Measurements from ENCODE around the gene GSS. TPM values are rescaled to one million over a fixed set of nuclear protein-coding genes. Genes with fewer than 3 reads are reported as not detected.

The GSS gene
- total RNA-seq = 26.1 and 27.5 TPM in 2 replicates

DNA sequence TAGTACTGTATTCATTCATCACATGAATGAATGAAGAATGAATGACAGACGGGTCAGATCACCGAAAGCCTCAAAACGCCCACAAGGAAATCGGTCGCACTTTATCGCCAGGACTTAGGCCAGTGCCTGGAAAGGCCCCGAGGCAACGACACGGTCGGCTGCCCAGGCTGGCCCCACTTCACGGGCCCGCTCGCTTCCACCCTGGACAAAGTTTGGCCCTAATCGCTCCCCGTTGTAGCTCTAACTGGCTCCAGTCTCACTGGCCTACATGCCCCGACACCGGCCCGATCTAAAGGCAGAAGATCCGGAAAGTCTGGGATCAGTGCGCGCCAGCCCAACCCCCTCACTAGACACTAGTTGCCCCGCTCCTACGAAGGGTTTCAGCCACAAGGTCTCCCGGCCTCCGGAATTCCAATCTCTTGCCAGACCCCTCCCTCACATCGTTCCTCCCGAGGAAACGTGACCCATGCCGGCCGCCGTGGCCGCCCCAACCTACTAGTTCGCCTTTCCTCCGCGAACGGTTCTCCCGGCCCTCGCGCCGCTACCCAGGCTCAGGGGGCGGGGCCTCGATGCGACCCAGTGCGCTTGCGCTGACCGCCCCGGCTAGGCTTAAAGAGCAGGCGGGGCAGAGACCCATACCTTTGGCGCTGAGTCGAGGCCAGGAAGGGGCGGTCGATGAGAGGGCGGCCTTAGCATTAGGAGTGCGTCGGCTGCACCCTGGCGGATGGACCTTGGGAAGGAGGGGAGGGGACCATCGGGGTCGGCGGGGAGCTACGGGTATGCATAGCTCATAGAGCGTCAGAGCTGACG lies at the start of gene GSS, which contains the start of gene MYH7B:
TSS of gene GSS (minus strand) at position 576 of the 810 bp plus-strand sequence. CDS start 3,954 bp downstream, outside the sequence.
TSS of gene MYH7B (plus strand) at position 638 of the 810 bp plus-strand sequence. CDS start 22,138 bp downstream, outside the sequence.
- H3K27ac Mint-ChIP-seq = peak within 1 kb of the TSS; percentile 83
- DNase-seq (peak; percentile 98), ATAC-seq (ENCODE audit: low read depth) (peak; percentile 95)
- intact Hi-C loops (cut with micrococcal nuclease) = loop anchor here (1.0 to 10.0 kb wide), 9 partner anchors 79 to 999 kb away; partner anchors contain the start of genes ACSS2, AHCY, EDEM2 and GGT7
- H3K27me3 Mint-ChIP-seq = no peaks in the 10 kb centered on the region
- TF ChIP-seq, protein P1, sequence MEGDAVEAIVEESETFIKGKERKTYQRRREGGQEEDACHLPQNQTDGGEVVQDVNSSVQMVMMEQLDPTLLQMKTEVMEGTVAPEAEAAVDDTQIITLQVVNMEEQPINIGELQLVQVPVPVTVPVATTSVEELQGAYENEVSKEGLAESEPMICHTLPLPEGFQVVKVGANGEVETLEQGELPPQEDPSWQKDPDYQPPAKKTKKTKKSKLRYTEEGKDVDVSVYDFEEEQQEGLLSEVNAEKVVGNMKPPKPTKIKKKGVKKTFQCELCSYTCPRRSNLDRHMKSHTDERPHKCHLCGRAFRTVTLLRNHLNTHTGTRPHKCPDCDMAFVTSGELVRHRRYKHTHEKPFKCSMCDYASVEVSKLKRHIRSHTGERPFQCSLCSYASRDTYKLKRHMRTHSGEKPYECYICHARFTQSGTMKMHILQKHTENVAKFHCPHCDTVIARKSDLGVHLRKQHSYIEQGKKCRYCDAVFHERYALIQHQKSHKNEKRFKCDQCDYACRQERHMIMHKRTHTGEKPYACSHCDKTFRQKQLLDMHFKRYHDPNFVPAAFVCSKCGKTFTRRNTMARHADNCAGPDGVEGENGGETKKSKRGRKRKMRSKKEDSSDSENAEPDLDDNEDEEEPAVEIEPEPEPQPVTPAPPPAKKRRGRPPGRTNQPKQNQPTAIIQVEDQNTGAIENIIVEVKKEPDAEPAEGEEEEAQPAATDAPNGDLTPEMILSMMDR (IDR thresholded peaks at IDR 0.05) = no peak
- no peaks in the 10 kb centered on the region for H3K9me3 Mint-ChIP-seq
- H3K4me3 Mint-ChIP-seq = peak within 1 kb of the TSS; percentile 97
- H3K4me1 Mint-ChIP-seq = peaks cover 26% of the 10 kb centered on the region
- H3K36me3 Mint-ChIP-seq (ENCODE audit: low read depth) = peaks cover 8% of the 10 kb centered on the region
- CTCF ChIA-PET = interaction anchor here (1.5 kb wide), 2 partner anchors 81 to 83 kb away, joined by 6 to 8 read pairs; partner anchors contain the start of gene GGT7
- POLR2A ChIA-PET = interaction anchor here (0.6 to 2.7 kb wide), 13 partner anchors 14 to 965 kb away, joined by 3 to 16 read pairs (median 3); partner anchors contain the start of genes ACSS2, EDEM2, GGT7 and MMP24OS

- ChIA-PET CTCF (interaction anchor here (1.1 kb wide), 1 partner anchor 48 kb away, joined by 3 read pairs; no protein-coding TSS in a partner anchor), POLR2A (no interaction called here)
Measured at GRCh38 chr20:35004749-35005462, 49.3 kb upstream of the GSS start.

DNA sequence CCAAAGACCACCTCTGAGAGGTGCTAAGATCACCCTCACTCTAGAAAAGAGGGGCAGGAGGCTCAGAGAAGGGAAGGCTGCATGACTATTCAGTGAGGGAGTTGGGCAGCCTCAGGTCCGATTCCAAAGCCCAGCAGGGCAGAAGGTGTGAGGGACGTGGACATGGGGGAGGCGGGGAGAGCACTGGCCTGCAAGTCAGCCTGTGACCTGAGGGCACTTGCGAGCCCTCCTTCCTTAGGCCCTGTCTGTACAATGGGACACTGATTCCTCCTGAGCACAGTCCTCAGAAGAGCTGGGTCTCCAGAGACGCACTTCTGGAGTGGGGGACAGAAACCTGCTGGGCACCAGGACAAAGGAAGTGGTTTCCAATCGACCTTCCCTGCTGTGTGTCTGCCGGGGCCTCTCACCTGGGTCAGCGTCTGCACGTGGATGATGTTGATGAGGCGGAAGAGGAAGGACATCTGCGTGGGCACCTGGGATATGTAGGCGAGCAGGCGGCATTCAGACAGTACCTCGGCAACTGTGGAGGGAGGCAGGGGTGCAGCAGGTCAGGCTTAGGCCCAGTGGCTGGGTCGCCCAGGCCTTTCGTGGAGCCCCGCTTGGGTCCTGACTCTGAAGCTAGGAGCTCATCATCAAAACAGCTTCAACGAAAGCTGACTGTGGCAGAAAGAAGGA lies 48.6 kb upstream of the GSS start:
- H3K4me1 Mint-ChIP-seq = peaks cover 3% of the 10 kb centered on the region

More at GRCh38 chr20:35004749-35005462, 49.3 kb upstream of the GSS start:
- DNase-seq (no peak), ATAC-seq (ENCODE audit: low read depth) (no peak)
- intact Hi-C loops (cut with micrococcal nuclease) = loop anchor here (5.0 kb wide), 1 partner anchor 128 kb away; the partner anchor contains the start of gene ACSS2
- Mint-ChIP-seq H3K4me1 (peaks cover 3% of the 10 kb centered on the region), H3K36me3 (ENCODE audit: low read depth) (peaks cover 93% of the 10 kb centered on the region), H3K9me3 (no peaks in the 10 kb centered on the region), H3K27ac (peak overlapping the region; percentile 6), H3K27me3 (no peaks in the 10 kb centered on the region), H3K4me3 (no peak overlapping the region)
- TF ChIP-seq, protein P1 (IDR thresholded peaks at IDR 0.05) = no peak

GRCh38 chr20:35003211-35004031 lies 47.8 kb upstream of the GSS start:
- H3K27me3 Mint-ChIP-seq = no peaks in the 10 kb centered on the region
- H3K27ac Mint-ChIP-seq = no peak overlapping the region
- ChIA-PET CTCF (interaction anchor here (1.1 kb wide), 1 partner anchor 47 kb away, joined by 3 read pairs; no protein-coding TSS in a partner anchor), POLR2A (no interaction called here)
- H3K9me3 Mint-ChIP-seq = no peaks in the 10 kb centered on the region
- ATAC-seq (ENCODE audit: low read depth) (no peak), DNase-seq (no peak)
- TF ChIP-seq, protein P1 (IDR thresholded peaks at IDR 0.05) = no peak
- H3K4me3 Mint-ChIP-seq = no peak overlapping the region
- peaks cover 3% of the 10 kb centered on the region for H3K4me1 Mint-ChIP-seq
- intact Hi-C loops (cut with micrococcal nuclease) = loop anchor here (5.0 kb wide), 1 partner anchor 126 kb away; the partner anchor contains the start of gene ACSS2
- H3K36me3 Mint-ChIP-seq (ENCODE audit: low read depth) = peaks cover 92% of the 10 kb centered on the region

More for the DNA sequence above, 48.6 kb upstream of the GSS start:
- H3K36me3 Mint-ChIP-seq (ENCODE audit: low read depth) = peaks cover 92% of the 10 kb centered on the region
- H3K4me3 Mint-ChIP-seq = no peak overlapping the region
- DNase-seq (no peak), ATAC-seq (ENCODE audit: low read depth) (no peak)
- no peaks in the 10 kb centered on the region for H3K27me3 Mint-ChIP-seq
- intact Hi-C loops (cut with micrococcal nuclease) = loop anchor here (5.0 kb wide), 1 partner anchor 127 kb away; the partner anchor contains the start of gene ACSS2
- CTCF ChIA-PET = interaction anchor here (1.1 kb wide), 1 partner anchor 48 kb away, joined by 3 read pairs; no protein-coding TSS in a partner anchor
- no peaks in the 10 kb centered on the region for H3K9me3 Mint-ChIP-seq
- H3K27ac Mint-ChIP-seq = no peak overlapping the region
- POLR2A ChIA-PET = no interaction called here
- TF ChIP-seq, protein P1 (IDR thresholded peaks at IDR 0.05) = no peak

Data from activated B cell treated with CpG ODN at 0.5 μM for 24 hours (primary cell).